Glomerular endothelial cell (primary cell): ENCODE data around the gene DNAH8. TPM values are rescaled to one million over a fixed set of nuclear protein-coding genes. Genes with fewer than 3 reads are reported as not detected.
"Not testable (repeated sequence)": the region's sequence is repeated elsewhere in the genome, so short reads cannot be mapped to it uniquely, and the experiment has no call there.

Experiments
- DNase-seq: peaks from one replicate; pipeline ENCODE4 v3.0.0-alpha.2; 2011; ENCODE audit warnings: low read depth, low spot score; ENCODE audit errors: extremely low read depth
- total RNA-seq: library from RNA; depleted of rRNA; stranded (reverse); fragments of >200 nt; gene quantifications from 2 replicates; pipeline ENCODE4 v1.2.3, GENCODE V29; 2015

Gene DNAH8
- total RNA-seq, 1 donor from 2014 or later, result 0.06 TPM

- no peak for DNase-seq
These were observed 167.0 kb downstream of the DNAH8 start for GRCh38 chr6:38882157-38882556.

GRCh38 chr6:38897507-38897906 lies 182.4 kb downstream of the DNAH8 start:
- DNase-seq, result no peak

GRCh38 chr6:38901802-38902522 lies 186.9 kb downstream of the DNAH8 start:
- DNase-seq, result no peak

GRCh38 chr6:38906582-38906981 lies 191.5 kb downstream of the DNAH8 start:
- DNase-seq, result no peak

- DNase-seq, result no peak
These were observed 192.2 kb downstream of the DNAH8 start for GRCh38 chr6:38907264-38907663.

- no peak for DNase-seq
These were observed 194.1 kb downstream of the DNAH8 start for GRCh38 chr6:38909015-38909730.

- DNase-seq, result no peak
These were observed 195.1 kb downstream of the DNAH8 start for GRCh38 chr6:38910207-38910606.

- no peak for DNase-seq
These were observed 197.3 kb downstream of the DNAH8 start for GRCh38 chr6:38912378-38912777.

GRCh38 chr6:38915205-38915925 lies 200.3 kb downstream of the DNAH8 start:
- DNase-seq, result no peak

- DNase-seq, result not testable (repeated sequence)
These were observed 206.4 kb downstream of the DNAH8 start for GRCh38 chr6:38921540-38921939.

GRCh38 chr6:38924791-38925509 lies 209.8 kb downstream of the DNAH8 start:
- no peak for DNase-seq

GRCh38 chr6:38929560-38929959 lies 214.4 kb downstream of the DNAH8 start:
- DNase-seq, result no peak

- DNase-seq, result peak; percentile 2
These were observed 218.3 kb downstream of the DNAH8 start for GRCh38 chr6:38933426-38933825.

GRCh38 chr6:38935051-38935450 lies 219.9 kb downstream of the DNAH8 start:
- DNase-seq, result no peak

- no peak for DNase-seq
These were observed 222.9 kb downstream of the DNAH8 start for GRCh38 chr6:38937839-38938613.

- DNase-seq, result no peak
These were observed 223.6 kb downstream of the DNAH8 start for GRCh38 chr6:38938741-38939140.

- no peak for DNase-seq
These were observed 227.3 kb downstream of the DNAH8 start for GRCh38 chr6:38942442-38942841.

GRCh38 chr6:38942965-38943364 lies 227.9 kb downstream of the DNAH8 start:
- DNase-seq, result no peak

GRCh38 chr6:38943964-38944363 lies 228.9 kb downstream of the DNAH8 start:
- no peak for DNase-seq

GRCh38 chr6:38944655-38945279 lies 229.7 kb downstream of the DNAH8 start:
- no peak for DNase-seq
